ENCODE data around the gene ERN1. TPM values are rescaled to one million over a fixed set of nuclear protein-coding genes. Genes with fewer than 3 reads are reported as not detected.

The ERN1 gene
- total RNA-seq, 1 experiment from 2014 or later, result 79.5 TPM

GRCh38 chr17:64016231-64016784 is 113.6 kb downstream of the ERN1 start:
- ChIA-PET POLR2A (interaction anchor here (0.6 to 1.2 kb wide), 3 partner anchors 74 to 129 kb away, joined by 3 to 4 read pairs (median 4); no protein-coding TSS in a partner anchor), CTCF (interaction anchor here (0.7 to 2.4 kb wide), 13 partner anchors 9 to 266 kb away, joined by 3 to 15 read pairs (median 3); partner anchors contain the start of genes CSHL1 and GH1)
- H3K9me3 Mint-ChIP-seq (ENCODE audit: unreplicated experiment), result no peaks in the 10 kb centered on the region
- intact Hi-C loops (cut with micrococcal nuclease), result loop anchor here (2.0 kb wide), 1 partner anchor 98 kb away; the partner anchor contains the start of gene GH1
- no peak overlapping the region for H3K4me3 Mint-ChIP-seq (ENCODE audit: unreplicated experiment)
- BruUV-seq (replicated peaks), result no TSS peak
- H3K27ac Mint-ChIP-seq (ENCODE audit: low read depth, unreplicated experiment), result no peak overlapping the region
- H3K36me3 Mint-ChIP-seq (ENCODE audit: insufficient read depth, unreplicated experiment), result no peaks in the 10 kb centered on the region
- TF ChIP-seq CTCF (IDR thresholded peaks at IDR 0.05; ENCODE audit: unreplicated experiment), result no peak
- peaks cover 12% of the 10 kb centered on the region for H3K27me3 Mint-ChIP-seq (ENCODE audit: insufficient read depth, unreplicated experiment)
- DNase-seq (ENCODE audit: unreplicated experiment), result no peak
- no peaks in the 10 kb centered on the region for H3K4me1 Mint-ChIP-seq (ENCODE audit: insufficient read depth, unreplicated experiment)

DNA sequence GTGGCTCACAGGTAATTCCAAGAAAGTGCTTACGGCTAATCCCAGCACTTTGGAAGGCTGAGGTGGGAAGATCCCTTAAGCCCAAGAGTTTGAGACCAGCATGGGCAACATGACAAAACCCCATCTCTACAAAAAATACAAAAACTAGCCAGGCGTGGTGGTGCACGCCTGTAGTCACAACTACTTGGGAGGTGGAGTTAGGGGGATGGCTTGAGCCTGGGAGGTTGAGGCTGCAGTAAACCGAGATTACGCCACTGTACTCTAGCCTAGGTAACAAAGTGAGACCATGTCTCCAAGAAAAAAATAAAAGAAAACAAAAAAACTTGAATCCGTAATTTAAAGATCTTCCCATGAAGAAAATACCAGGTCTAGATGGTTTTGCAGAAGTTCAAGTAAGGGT is 114.5 kb downstream of the ERN1 start:
- no peaks in the 10 kb centered on the region for H3K36me3 Mint-ChIP-seq (ENCODE audit: insufficient read depth, unreplicated experiment)
- no peaks in the 10 kb centered on the region for H3K4me1 Mint-ChIP-seq (ENCODE audit: insufficient read depth, unreplicated experiment)
- H3K9me3 Mint-ChIP-seq (ENCODE audit: unreplicated experiment), result no peaks in the 10 kb centered on the region
- ChIA-PET CTCF (no interaction called here), POLR2A (no interaction called here)
- no peak overlapping the region for H3K4me3 Mint-ChIP-seq (ENCODE audit: unreplicated experiment)
- no peak overlapping the region for H3K27ac Mint-ChIP-seq (ENCODE audit: low read depth, unreplicated experiment)
- no TSS peak for BruUV-seq (replicated peaks)
- TF ChIP-seq CTCF (IDR thresholded peaks at IDR 0.05; ENCODE audit: unreplicated experiment), result no peak
- peaks cover 12% of the 10 kb centered on the region for H3K27me3 Mint-ChIP-seq (ENCODE audit: insufficient read depth, unreplicated experiment)
- intact Hi-C loops (cut with micrococcal nuclease), result no loop called here
- no peak for DNase-seq (ENCODE audit: unreplicated experiment)

DNA sequence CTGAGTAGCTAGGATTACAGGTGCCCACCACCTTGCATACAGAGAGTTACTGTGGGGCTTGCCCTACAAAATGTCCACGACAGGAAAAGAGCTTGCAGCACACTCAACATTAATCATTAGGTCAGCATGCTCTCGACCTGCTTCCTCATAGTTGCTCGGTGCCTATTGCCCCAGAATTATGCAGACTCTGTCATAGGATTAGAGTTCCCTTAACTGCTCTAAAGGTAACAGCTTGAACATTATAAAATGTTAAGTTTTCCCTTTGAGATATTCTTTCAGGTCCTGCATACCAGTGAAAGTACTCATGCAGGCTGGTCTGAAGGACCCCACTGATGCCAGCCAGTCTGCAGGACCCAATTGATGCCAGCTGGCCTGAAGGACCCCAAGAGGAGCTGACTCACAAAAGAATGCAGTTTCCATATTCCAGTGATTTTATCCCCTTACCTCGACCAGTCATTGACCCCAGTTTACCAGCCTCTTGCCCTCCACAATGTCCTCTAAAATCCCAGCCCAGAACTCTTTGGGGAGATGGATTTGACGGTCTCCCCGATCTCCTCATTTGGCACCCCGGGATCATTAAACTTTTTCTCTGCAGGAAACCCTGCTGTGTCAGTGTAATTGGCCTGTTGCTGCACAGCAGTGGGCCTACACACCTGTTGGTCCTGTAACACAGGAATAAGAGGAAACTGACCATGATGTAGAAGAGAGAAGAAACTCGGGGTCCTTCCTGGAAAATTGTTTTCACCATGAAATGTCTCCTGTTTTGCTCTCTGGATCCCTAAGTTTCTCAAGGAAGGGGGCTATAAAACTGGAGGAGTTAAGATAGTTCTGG is 120.2 kb downstream of the ERN1 start:
- BruUV-seq (replicated peaks), result no TSS peak
- H3K36me3 Mint-ChIP-seq (ENCODE audit: insufficient read depth, unreplicated experiment), result no peaks in the 10 kb centered on the region
- peaks cover 5% of the 10 kb centered on the region for H3K27me3 Mint-ChIP-seq (ENCODE audit: insufficient read depth, unreplicated experiment)
- DNase-seq (ENCODE audit: unreplicated experiment), result no peak
- intact Hi-C loops (cut with micrococcal nuclease), result no loop called here
- H3K4me1 Mint-ChIP-seq (ENCODE audit: insufficient read depth, unreplicated experiment), result peaks cover 6% of the 10 kb centered on the region
- ChIA-PET CTCF (interaction anchor here (0.9 to 1.5 kb wide), 3 partner anchors 16 to 128 kb away, joined by 3 to 4 read pairs (median 4); partner anchors contain the start of gene GH2), POLR2A (interaction anchor here (0.7 kb wide), 1 partner anchor 47 kb away, joined by 3 read pairs; no protein-coding TSS in a partner anchor)
- H3K9me3 Mint-ChIP-seq (ENCODE audit: unreplicated experiment), result no peaks in the 10 kb centered on the region
- H3K27ac Mint-ChIP-seq (ENCODE audit: low read depth, unreplicated experiment), result no peak overlapping the region
- no peak overlapping the region for H3K4me3 Mint-ChIP-seq (ENCODE audit: unreplicated experiment)
- no peak for TF ChIP-seq CTCF (IDR thresholded peaks at IDR 0.05; ENCODE audit: unreplicated experiment)

DNA sequence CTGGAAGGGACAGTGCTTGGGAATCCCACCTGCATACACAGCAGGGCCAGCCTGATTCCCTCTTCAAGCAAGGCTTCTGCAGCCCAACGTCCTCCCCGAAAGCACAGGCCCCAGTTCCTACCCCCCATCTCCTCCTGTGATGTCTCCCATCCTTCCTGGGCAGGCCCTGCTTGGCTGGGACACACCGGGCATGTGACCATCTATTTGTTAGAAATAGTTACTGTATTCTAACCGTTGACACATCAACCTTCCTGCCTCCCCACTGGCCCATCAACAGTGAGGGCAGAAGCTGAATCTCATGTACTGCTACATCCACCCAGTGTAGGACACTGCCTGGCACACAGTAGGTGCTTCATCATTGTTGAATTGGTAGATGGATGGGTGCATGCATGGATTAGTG is 121.1 kb downstream of the ERN1 start:
- Mint-ChIP-seq H3K27ac (ENCODE audit: low read depth, unreplicated experiment) (no peak overlapping the region), H3K27me3 (ENCODE audit: insufficient read depth, unreplicated experiment) (no peaks in the 10 kb centered on the region), H3K36me3 (ENCODE audit: insufficient read depth, unreplicated experiment) (no peaks in the 10 kb centered on the region), H3K4me3 (ENCODE audit: unreplicated experiment) (no peak overlapping the region), H3K9me3 (ENCODE audit: unreplicated experiment) (no peaks in the 10 kb centered on the region), H3K4me1 (ENCODE audit: insufficient read depth, unreplicated experiment) (peaks cover 6% of the 10 kb centered on the region)
- intact Hi-C loops (cut with micrococcal nuclease), result no loop called here
- POLR2A ChIA-PET, result no interaction called here
- CTCF ChIA-PET, result no interaction called here
- no TSS peak for BruUV-seq (replicated peaks)
- no peak for DNase-seq (ENCODE audit: unreplicated experiment)
- no peak for TF ChIP-seq CTCF (IDR thresholded peaks at IDR 0.05; ENCODE audit: unreplicated experiment)
